Measurements from ENCODE around the gene KIF13A. TPM values are rescaled to one million over a fixed set of nuclear protein-coding genes. Genes with fewer than 3 reads are reported as not detected.

The KIF13A gene
- total and polyA plus RNA-seq, 9 of the 15 experiments (the other 6 are each of a cell fraction or from before 2014, with no cell fraction given): 3.6 to 44.3 (median 29.7) TPM

GRCh38 chr6:17907406-17908229, 79.8 kb downstream of the KIF13A start (continued):
- TF ChIP-seq CBX1 (IDR thresholded peaks at IDR 0.05; ENCODE audit: low read depth) (no peak), SMAD3 (CRISPR knock-in tag; conservative IDR thresholded peaks at IDR 0.05) (peak; percentile 90), POLR2G (IDR thresholded peaks at IDR 0.05; ENCODE audit: low read depth, low read length) (no peak), NCOA1 (IDR thresholded peaks at IDR 0.05; ENCODE audit: low read depth) (peak; percentile 87), EZH2 (IDR thresholded peaks at IDR 0.05; ENCODE audit: borderline replicate concordance, low read depth, low read length) (no peak), MBD2 (IDR thresholded peaks at IDR 0.05; ENCODE audit: borderline replicate concordance, low read depth) (peak; percentile 68; the same call in 1 of the 2 replicates), SMARCE1 (IDR thresholded peaks at IDR 0.05) (peak; percentile 99), ELF2 (CRISPR knock-in tag; IDR thresholded peaks at IDR 0.05) (0 out of 2 replicates have a peak, but pooled peaks have one; percentile 36), KLF13 (tag; IDR thresholded peaks at IDR 0.05; ENCODE audit: borderline replicate concordance, low read depth) (peak; percentile 46; the same call in 1 of the 2 replicates), ZBTB5 (IDR thresholded peaks at IDR 0.05) (no peak), MCM5 (IDR thresholded peaks at IDR 0.05; ENCODE audit: low read depth) (no peak), ZKSCAN3 (CRISPR knock-in tag; IDR thresholded peaks at IDR 0.05) (no peak), NFATC3 (IDR thresholded peaks at IDR 0.05) (peak; percentile 85), MAFK (IDR thresholded peaks at IDR 0.05; ENCODE audit: low read length) (peak; percentile 99), HDAC6 (IDR thresholded peaks at IDR 0.05; ENCODE audit: low read depth, low read length) (no peak), ZSCAN32 (CRISPR knock-in tag; IDR thresholded peaks at IDR 0.05) (0 out of 2 replicates have a peak, but pooled peaks have one; percentile 11), POLR2H (tag; IDR thresholded peaks at IDR 0.05; ENCODE audit: low read depth) (peak; percentile 80), LEF1 (IDR thresholded peaks at IDR 0.05) (peak; percentile 95), CAMTA2 (CRISPR knock-in tag; conservative IDR thresholded peaks at IDR 0.05) (no peak), NUFIP1 (IDR thresholded peaks at IDR 0.05; ENCODE audit: partially characterized antibody) (peak; percentile 92), FOS (IDR thresholded peaks at IDR 0.05; ENCODE audit: extremely low read depth, insufficient read length) (peak; percentile 60), TRIM24 (IDR thresholded peaks at IDR 0.05) (peak; percentile 100), PHF8 (IDR thresholded peaks at IDR 0.05; ENCODE audit: borderline replicate concordance, low read length) (peak; percentile 35; the same call in 1 of the 2 replicates), HDAC8 (tag; IDR thresholded peaks at IDR 0.05) (peak; percentile 59), KLF10 (CRISPR knock-in tag; IDR thresholded peaks at IDR 0.05) (no peak), L3MBTL2 (IDR thresholded peaks at IDR 0.05) (peak; percentile 76), CBX5 (IDR thresholded peaks at IDR 0.05; ENCODE audit: borderline replicate concordance, low read depth) (peak; percentile 71; the same call in 1 of the 2 replicates), TAF15 (IDR thresholded peaks at IDR 0.05; ENCODE audit: low read depth, low read length) (no peak)
- TF ChIP-seq, protein P1, sequence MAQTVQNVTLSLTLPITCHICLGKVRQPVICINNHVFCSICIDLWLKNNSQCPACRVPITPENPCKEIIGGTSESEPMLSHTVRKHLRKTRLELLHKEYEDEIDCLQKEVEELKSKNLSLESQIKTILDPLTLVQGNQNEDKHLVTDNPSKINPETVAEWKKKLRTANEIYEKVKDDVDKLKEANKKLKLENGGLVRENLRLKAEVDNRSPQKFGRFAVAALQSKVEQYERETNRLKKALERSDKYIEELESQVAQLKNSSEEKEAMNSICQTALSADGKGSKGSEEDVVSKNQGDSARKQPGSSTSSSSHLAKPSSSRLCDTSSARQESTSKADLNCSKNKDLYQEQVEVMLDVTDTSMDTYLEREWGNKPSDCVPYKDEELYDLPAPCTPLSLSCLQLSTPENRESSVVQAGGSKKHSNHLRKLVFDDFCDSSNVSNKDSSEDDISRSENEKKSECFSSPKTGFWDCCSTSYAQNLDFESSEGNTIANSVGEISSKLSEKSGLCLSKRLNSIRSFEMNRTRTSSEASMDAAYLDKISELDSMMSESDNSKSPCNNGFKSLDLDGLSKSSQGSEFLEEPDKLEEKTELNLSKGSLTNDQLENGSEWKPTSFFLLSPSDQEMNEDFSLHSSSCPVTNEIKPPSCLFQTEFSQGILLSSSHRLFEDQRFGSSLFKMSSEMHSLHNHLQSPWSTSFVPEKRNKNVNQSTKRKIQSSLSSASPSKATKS (CRISPR knock-in tag; IDR thresholded peaks at IDR 0.05): 0 out of 2 replicates have a peak, but pooled peaks have one; percentile 16
